CD4-positive, alpha-beta T cell (primary cell): ENCODE results near the gene WFDC5. TPM values are rescaled to one million over a fixed set of nuclear protein-coding genes. Genes with fewer than 3 reads are reported as not detected.

Experiments
- ATAC-seq: fragments of 200-7000 bp; cut with Tn5 transposase; one replicate; pipeline ENCODE4 v1.10.0; 2022; ENCODE audit warnings: mild to moderate bottlenecking; ENCODE audit not compliant: poor library complexity
- CTCF ChIA-PET: fragments of 350-600 bp; sonication (Branson Sonifier 250); formaldehyde crosslinking; loops from one replicate; lab custom pipeline; 2021; ENCODE audit warnings: antibody characterized with exemption, inconsistent platforms; lab: Charles Lee
- POLR2A ChIA-PET: fragments of 350-600 bp; sonication (Branson Sonifier 250); formaldehyde crosslinking; loops from one replicate; lab custom pipeline; 2021; ENCODE audit warnings: antibody characterized with exemption, inconsistent platforms; lab: Charles Lee
- DNase-seq, 14 experiments: peaks; one replicate each; pipeline ENCODE4 v3.0.0-alpha.2; 2013 to 2020; ENCODE audit warnings: mixed read lengths in 2 of 14
- H3K27ac ChIP-seq, 2 donors: one replicate each; pipeline versions ENCODE4 v1.5.1 to v1.7.0; 2013; ENCODE audit warnings: low read length in 2 of 2, low read depth in 1 of 2, mild to moderate bottlenecking in 1 of 2
- H3K27me3 ChIP-seq, 2 experiments: 1 replicate in 1 of 2; 2 replicates in 1 of 2; pipeline versions ENCODE4 v1.6.1 to v1.7.0; 2013; ENCODE audit warnings: low read length in 2 of 2, control low read depth in 1 of 2, mild to moderate bottlenecking in 1 of 2, moderate library complexity in 1 of 2; ENCODE audit not compliant: insufficient read depth in 2 of 2, control insufficient read depth in 1 of 2
- H3K36me3 ChIP-seq: one replicate; pipeline ENCODE4 v1.6.1; 2013; ENCODE audit warnings: low read length, control low read depth; ENCODE audit not compliant: insufficient read depth
- H3K4me1 ChIP-seq: one replicate; pipeline ENCODE4 v1.6.1; 2013; ENCODE audit warnings: low read length, control low read depth; ENCODE audit not compliant: insufficient read depth
- H3K4me3 ChIP-seq: one replicate; pipeline ENCODE4 v1.5.1; 2013; ENCODE audit warnings: mild to moderate bottlenecking, low read length, moderate library complexity
- H3K9me3 ChIP-seq, 2 experiments: 1 replicate in 1 of 2; 2 replicates in 1 of 2; pipeline versions ENCODE4 v1.6.1 to v1.7.0; 2013; ENCODE audit warnings: low read length in 2 of 2, mild to moderate bottlenecking in 2 of 2, control low read depth in 1 of 2, moderate library complexity in 1 of 2; ENCODE audit not compliant: control insufficient read depth in 1 of 2, insufficient read depth in 1 of 2
- H3K27ac Mint-ChIP-seq: one replicate; pipeline ENCODE4 v1.8.0; 2020; ENCODE audit warnings: mixed read lengths
- H3K27me3 Mint-ChIP-seq: one replicate; pipeline ENCODE4 v1.8.0; 2021; ENCODE audit warnings: mixed read lengths
- H3K36me3 Mint-ChIP-seq: one replicate; pipeline ENCODE4 v1.8.0; 2021; ENCODE audit warnings: low read depth, mixed read lengths
- H3K4me1 Mint-ChIP-seq: one replicate; pipeline ENCODE4 v1.8.0; 2021; ENCODE audit warnings: low read depth, mixed read lengths
- H3K4me3 Mint-ChIP-seq: one replicate; pipeline ENCODE4 v1.8.0; 2020; ENCODE audit warnings: mild to moderate bottlenecking, mixed read lengths
- H3K9me3 Mint-ChIP-seq: one replicate; pipeline ENCODE4 v1.8.0; 2020; ENCODE audit warnings: mixed read lengths
- intact Hi-C, 2 experiments: fragments of 100-400 bp; cut with DNase I in 1 of 2; cut with micrococcal nuclease in 1 of 2; formaldehyde crosslinking; loops; one replicate each; pipeline versions ENCODE4 v1.15.1 to v1.9.0; 2023 to 2025; cut with DNase I, micrococcal nuclease
- total RNA-seq, 174 experiments: library from RNA in 2 of 174; stranded (reverse) in 2 of 174; gene quantifications; one replicate each; pipeline ENCODE4 v1.2.3 and lab custom pipeline; 2021 to 2026
- TF ChIP-seq, protein P1 (sequence below): fragments of 200-600 bp; IDR thresholded peaks from one replicate; pipeline ENCODE4 v1.8.0; 2022; ENCODE audit warnings: antibody characterized with exemption, mild to moderate bottlenecking

The WFDC5 gene
- total RNA-seq, 2 experiments from 2014 or later, result not detected

DNA sequence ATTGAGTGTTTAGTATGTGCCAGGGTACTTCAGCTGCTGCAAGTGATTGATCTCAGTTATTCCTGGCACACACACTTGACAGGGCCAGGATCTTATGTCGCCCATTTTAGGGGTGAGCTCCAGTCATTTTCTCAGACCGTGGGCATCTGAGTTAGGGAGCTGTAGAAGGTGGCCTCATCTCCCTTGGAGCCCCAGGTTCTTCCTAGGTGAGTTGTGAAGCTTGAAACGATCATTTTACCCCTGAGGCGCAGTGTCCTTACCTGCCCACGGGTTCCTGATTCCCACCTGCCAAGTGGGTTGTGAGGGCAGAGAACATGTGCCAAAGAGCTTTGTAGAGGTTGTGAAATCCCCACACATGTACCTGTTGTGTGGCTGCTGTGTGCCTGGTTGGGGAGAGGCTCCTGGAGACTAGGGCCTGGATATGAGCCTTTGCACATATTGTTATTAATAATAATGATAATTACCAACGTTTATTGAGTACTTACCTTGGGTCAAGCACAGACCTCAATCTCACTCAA lies 13.6 kb downstream of the WFDC5 start:
- ATAC-seq, result no peak
- Histone ChIP-seq H3K4me3 (no peak overlapping the region), H3K27me3 (peaks cover 21 to 46% of the 10 kb centered on the region in 2 experiments), H3K9me3 (peaks cover 0 to 13% of the 10 kb centered on the region in 2 experiments), H3K4me1 (peaks cover 17% of the 10 kb centered on the region), H3K36me3 (no peaks in the 10 kb centered on the region), H3K27ac (no peak overlapping the region)
- CTCF ChIA-PET, result interaction anchor here (2.5 kb wide), 1 partner anchor 57 kb away, joined by 7 read pairs; no protein-coding TSS in a partner anchor
- POLR2A ChIA-PET, result no interaction called here
- Mint-ChIP-seq H3K27me3 (peaks cover 60% of the 10 kb centered on the region), H3K4me1 (peaks cover 9% of the 10 kb centered on the region), H3K9me3 (no peaks in the 10 kb centered on the region), H3K27ac (no peak overlapping the region), H3K4me3 (no peak overlapping the region), H3K36me3 (no peaks in the 10 kb centered on the region)
- intact Hi-C loops, result no loop called here
- no peak for DNase-seq
- TF ChIP-seq, protein P1, sequence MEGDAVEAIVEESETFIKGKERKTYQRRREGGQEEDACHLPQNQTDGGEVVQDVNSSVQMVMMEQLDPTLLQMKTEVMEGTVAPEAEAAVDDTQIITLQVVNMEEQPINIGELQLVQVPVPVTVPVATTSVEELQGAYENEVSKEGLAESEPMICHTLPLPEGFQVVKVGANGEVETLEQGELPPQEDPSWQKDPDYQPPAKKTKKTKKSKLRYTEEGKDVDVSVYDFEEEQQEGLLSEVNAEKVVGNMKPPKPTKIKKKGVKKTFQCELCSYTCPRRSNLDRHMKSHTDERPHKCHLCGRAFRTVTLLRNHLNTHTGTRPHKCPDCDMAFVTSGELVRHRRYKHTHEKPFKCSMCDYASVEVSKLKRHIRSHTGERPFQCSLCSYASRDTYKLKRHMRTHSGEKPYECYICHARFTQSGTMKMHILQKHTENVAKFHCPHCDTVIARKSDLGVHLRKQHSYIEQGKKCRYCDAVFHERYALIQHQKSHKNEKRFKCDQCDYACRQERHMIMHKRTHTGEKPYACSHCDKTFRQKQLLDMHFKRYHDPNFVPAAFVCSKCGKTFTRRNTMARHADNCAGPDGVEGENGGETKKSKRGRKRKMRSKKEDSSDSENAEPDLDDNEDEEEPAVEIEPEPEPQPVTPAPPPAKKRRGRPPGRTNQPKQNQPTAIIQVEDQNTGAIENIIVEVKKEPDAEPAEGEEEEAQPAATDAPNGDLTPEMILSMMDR, result no peak

DNA sequence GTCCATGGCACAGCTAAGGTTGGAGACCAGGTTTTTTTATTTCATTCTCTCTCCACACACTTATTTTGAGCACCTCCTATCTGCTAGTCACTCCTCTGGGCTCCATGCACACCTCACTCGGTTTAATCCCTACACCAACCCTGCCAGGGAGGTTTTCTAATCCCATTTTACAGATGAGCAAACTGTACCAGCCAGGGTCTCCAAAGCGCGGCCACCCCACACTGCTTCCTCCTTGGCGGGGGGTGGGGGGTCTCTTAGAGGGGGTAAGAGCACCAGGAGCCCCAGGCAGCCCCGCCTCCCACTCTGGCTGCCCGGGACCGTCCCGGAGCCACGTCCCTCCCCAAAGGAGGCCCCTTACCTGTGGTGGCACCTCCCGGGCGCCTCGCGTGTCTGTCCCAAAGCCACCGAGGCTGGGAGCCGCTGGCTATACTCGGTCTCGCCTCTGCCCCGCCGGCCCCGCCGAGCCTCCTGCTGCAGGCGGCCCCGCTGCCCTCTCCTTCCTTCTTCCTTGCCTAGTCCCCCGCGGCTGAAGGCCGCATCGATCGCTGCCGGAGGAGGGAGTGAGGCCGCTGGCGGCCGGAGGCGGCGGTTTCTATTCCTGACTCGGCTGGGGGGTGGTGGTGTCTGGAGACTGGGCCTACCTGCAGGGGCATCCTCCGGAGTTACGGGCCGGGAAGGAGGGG lies 14.3 kb downstream of the WFDC5 start, which contains the start of gene KCNS1:
TSS of gene KCNS1 (minus strand) at position 565 of the 683 bp plus-strand sequence. CDS start 1,891 bp downstream, outside the sequence.
- Histone ChIP-seq H3K4me1 (peaks cover 17% of the 10 kb centered on the region), H3K27me3 (peaks cover 25 to 49% of the 10 kb centered on the region in 2 experiments), H3K27ac (no peak within 1 kb of the TSS), H3K9me3 (peaks cover 0 to 13% of the 10 kb centered on the region in 2 experiments), H3K4me3 (no peak within 1 kb of the TSS), H3K36me3 (no peaks in the 10 kb centered on the region)
- Mint-ChIP-seq H3K27ac (no peak within 1 kb of the TSS), H3K27me3 (peaks cover 67% of the 10 kb centered on the region), H3K4me3 (no peak within 1 kb of the TSS), H3K36me3 (no peaks in the 10 kb centered on the region), H3K4me1 (peaks cover 14% of the 10 kb centered on the region), H3K9me3 (no peaks in the 10 kb centered on the region)
- no peak for ATAC-seq
- CTCF ChIA-PET, result interaction anchor here (2.5 kb wide), 1 partner anchor 57 kb away, joined by 7 read pairs; no protein-coding TSS in a partner anchor
- TF ChIP-seq, protein P1, result no peak
- POLR2A ChIA-PET, result no interaction called here
- no peak for DNase-seq
- intact Hi-C loops, result no loop called here

DNA sequence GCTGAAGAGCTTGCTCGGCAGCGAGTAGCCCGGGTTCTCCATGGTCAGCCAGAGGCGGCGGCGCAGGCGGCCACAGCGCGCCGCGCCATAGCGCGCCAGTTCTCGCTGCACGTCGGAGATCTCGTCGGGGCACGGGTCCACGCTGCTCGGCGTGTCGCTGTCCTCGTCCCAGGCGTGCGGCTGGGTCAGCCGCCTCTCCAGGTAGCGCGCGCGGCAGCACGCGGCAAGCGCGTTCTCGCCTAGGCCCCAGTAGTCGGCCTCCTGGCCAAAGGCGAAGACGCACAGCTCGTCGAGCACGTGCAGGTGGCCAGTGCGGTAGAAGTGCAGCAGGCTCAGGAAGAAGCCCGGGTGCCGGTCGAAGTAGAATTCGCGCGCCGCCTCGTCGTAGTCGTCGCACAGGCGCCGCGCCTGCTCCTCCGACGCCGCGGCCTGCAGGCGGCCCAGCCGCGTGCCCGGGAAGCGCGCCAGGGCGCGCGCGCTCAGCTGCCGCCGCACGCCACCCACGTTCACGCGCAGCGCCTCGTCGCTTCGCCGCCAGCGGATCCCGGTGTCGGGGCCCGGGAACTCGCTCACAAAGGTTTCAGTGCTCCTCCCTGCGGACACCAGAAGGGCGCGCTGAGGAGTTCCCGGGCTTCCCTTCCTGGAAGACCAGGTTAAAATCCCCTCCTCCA lies 16.7 kb downstream of the WFDC5 start:
- peaks cover 25 to 46% of the 10 kb centered on the region in 2 experiments for H3K27me3 ChIP-seq
- peaks cover 16% of the 10 kb centered on the region for H3K4me1 Mint-ChIP-seq
- no peaks in the 10 kb centered on the region for H3K36me3 ChIP-seq
- no peak overlapping the region for H3K4me3 Mint-ChIP-seq
- H3K9me3 Mint-ChIP-seq, result no peaks in the 10 kb centered on the region
- peak overlapping the region; percentile 28 for H3K4me3 ChIP-seq
- peaks cover 53% of the 10 kb centered on the region for H3K27me3 Mint-ChIP-seq
- H3K36me3 Mint-ChIP-seq, result no peaks in the 10 kb centered on the region
- no peak overlapping the region for H3K27ac ChIP-seq
- intact Hi-C loops, result loop anchor here (5.0 kb wide), 3 partner anchors 86 to 674 kb away; no protein-coding TSS in a partner anchor
- TF ChIP-seq, protein P1, result no peak
- ChIA-PET POLR2A (no interaction called here), CTCF (interaction anchor here (1.7 to 5.0 kb wide), 4 partner anchors 14 to 86 kb away, joined by 3 to 37 read pairs (median 17); no protein-coding TSS in a partner anchor)
- H3K27ac Mint-ChIP-seq, result no peak overlapping the region
- H3K9me3 ChIP-seq, result peaks cover 0 to 13% of the 10 kb centered on the region in 2 experiments
- peaks cover 17% of the 10 kb centered on the region for H3K4me1 ChIP-seq
- DNase-seq (peak in 3 of 14 experiments; percentile 17 to 60 (median 57)), ATAC-seq (peak; percentile 45)
